AG10803 (cell line): ENCODE data around the gene KPNB1.

Experiments
- DNase-seq: peaks from one replicate; pipeline ENCODE4 v3.0.0; 2010; ENCODE audit warnings: low read depth
- H3K4me3 ChIP-seq: 2 replicates; pipeline ENCODE4 v1.5.1; 2011; ENCODE audit warnings: mild to moderate bottlenecking, low read length, control low read depth
- TF ChIP-seq, protein P1 (sequence below): conservative IDR thresholded peaks from 2 replicates; pipeline ENCODE4 v1.5.1; 2011; ENCODE audit warnings: mild to moderate bottlenecking, low read length, control low read depth, inconsistent platforms

The KPNB1 gene

DNA sequence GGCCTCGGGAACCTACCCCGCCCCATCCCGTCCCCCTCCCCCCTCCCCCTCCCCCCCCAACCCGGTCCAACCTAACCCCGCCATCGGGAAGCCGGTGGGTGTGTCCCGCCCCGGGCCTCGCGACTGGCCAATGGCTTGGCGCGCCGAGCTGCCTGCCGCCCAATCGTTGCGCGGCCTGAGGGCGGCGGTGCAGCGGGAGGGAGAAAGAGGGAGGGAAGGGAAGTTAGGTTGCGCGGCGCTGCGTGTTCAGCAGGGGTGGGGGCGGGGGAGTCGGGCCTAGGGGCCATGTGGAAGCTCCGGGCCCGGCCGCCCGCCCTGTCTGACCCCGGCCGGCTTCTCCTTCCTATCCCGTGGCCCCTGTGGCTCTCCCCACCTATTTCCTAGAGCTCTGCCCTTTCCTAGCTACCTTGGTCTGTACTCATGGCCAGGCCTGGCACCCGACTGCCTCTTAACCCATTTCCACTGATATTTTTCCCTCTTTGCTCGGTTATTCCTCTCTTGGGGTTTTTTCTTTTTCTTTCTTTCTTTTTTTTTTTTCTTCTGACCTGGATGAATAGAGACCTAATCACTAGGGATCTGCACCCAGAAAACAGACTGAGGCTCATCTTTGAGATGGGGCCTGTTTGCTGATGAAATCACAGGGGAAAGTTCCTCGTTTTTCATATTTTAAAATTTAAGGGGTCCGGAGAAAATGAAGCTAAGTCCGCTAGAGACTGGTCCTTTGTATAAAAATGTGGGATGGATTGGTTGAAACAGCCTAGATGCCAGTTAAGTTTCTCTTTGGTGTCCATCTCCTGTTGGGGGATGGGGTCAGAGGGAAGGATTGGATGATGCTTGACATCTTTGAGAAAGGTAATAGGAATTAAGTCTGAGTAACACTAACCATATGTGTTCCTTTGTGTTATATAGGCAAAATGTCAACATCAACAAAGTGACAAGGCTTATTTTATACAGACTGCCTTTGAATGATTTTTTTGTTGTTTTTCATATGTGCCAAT lies 1.1 kb downstream of the KPNB1 start:
- peak; percentile 97 for DNase-seq
- TF ChIP-seq, protein P1, sequence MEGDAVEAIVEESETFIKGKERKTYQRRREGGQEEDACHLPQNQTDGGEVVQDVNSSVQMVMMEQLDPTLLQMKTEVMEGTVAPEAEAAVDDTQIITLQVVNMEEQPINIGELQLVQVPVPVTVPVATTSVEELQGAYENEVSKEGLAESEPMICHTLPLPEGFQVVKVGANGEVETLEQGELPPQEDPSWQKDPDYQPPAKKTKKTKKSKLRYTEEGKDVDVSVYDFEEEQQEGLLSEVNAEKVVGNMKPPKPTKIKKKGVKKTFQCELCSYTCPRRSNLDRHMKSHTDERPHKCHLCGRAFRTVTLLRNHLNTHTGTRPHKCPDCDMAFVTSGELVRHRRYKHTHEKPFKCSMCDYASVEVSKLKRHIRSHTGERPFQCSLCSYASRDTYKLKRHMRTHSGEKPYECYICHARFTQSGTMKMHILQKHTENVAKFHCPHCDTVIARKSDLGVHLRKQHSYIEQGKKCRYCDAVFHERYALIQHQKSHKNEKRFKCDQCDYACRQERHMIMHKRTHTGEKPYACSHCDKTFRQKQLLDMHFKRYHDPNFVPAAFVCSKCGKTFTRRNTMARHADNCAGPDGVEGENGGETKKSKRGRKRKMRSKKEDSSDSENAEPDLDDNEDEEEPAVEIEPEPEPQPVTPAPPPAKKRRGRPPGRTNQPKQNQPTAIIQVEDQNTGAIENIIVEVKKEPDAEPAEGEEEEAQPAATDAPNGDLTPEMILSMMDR, result no peak

GRCh38 chr17:47651704-47652103 lies 2.0 kb downstream of the KPNB1 start:
- no peak overlapping the region for H3K4me3 ChIP-seq

More for the DNA sequence above, 1.1 kb downstream of the KPNB1 start:
- H3K4me3 ChIP-seq, result peak overlapping the region; percentile 81

DNA sequence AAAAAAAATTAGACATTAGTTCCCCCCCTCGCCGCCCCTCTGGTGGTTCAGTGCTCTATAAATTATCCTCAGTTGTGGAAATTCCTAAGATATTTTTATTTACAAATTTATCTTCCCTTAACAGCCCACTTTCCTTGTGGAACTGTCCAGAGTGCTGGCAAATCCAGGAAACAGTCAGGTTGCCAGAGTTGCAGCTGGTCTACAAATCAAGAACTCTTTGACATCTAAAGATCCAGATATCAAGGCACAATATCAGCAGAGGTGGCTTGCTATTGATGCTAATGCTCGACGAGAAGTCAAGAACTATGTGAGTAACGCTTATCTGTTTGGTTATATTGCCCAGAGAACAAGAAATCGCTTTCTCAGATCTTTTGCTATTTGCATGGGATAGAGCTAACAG lies 2.9 kb downstream of the KPNB1 start:
- TF ChIP-seq, protein P1, result no peak
- no peak overlapping the region for H3K4me3 ChIP-seq
- DNase-seq, result peak; percentile 10

More at GRCh38 chr17:47651704-47652103, 2.0 kb downstream of the KPNB1 start:
- DNase-seq, result no peak
- TF ChIP-seq, protein P1, result no peak

DNA sequence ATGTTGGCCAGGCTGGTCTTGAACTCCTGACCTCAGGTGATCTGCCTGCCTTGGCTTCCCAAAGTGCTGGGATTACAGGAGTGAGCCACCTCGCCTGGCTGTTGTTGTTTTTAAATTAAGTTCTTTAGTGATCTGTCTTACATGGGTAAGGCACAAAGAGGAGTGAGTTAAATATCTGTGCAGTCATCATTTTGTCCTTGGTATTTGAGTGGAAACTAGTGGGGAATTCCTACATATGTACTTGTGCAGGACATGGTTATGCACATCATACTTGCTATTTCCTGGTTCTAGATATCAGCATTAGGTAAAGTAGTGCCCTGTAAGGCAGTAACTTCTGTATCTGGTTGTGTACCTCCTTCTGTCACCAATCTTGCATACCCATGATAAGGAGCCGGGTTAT lies 3.7 kb downstream of the KPNB1 start:
- no peak overlapping the region for H3K4me3 ChIP-seq
- TF ChIP-seq, protein P1, result no peak
- no peak for DNase-seq

- DNase-seq, result no peak
- TF ChIP-seq, protein P1, result no peak
- H3K4me3 ChIP-seq, result no peak overlapping the region
Observed at GRCh38 chr17:47654991-47655390, 5.3 kb downstream of the KPNB1 start.

- DNase-seq, result no peak
- no peak overlapping the region for H3K4me3 ChIP-seq
- TF ChIP-seq, protein P1, result no peak; the same call in 1 of the 2 replicates
Observed at GRCh38 chr17:47660064-47660492, 10.4 kb downstream of the KPNB1 start.
